Anterior cingulate cortex (tissue), 58 donors: ENCODE results near the gene CLIC5.

Source experiments
- DNase-seq, 58 donors: peaks; one replicate each; lab custom pipeline; 2025; lab: John Stamatoyannopoulos, UW

The CLIC5 gene

GRCh38 chr6:45855642-45856394, 159.8 kb downstream of the CLIC5 start:
- DNase-seq: no peak

DNA sequence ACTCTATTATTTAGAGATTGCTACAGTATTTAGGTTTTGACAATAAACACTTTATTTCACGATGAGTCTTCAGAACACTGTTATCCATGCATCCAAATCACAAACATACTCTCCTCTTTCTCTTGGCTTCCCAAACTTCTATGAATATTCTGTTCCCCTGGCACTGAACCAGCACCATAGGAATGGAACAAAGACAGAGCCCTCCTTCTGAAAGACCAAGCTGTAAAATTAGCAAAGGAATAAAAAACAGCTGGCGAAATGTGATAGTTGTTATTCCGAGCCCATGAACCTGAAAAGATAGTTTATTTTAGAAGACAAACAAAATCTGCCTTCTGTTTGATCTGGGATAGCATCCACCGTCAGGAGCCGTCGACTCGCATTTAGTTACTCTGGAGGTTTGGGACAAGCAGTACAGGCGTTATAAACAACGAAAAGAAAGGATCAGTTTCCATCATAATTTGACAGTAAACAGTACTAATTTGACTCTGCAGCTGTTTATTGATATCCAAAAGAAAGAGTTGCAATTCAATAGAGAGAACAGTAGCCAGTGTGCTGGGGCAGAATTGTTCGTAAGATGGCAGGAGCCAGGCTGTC, 161.4 kb downstream of the CLIC5 start:
- DNase-seq: no peak

DNA sequence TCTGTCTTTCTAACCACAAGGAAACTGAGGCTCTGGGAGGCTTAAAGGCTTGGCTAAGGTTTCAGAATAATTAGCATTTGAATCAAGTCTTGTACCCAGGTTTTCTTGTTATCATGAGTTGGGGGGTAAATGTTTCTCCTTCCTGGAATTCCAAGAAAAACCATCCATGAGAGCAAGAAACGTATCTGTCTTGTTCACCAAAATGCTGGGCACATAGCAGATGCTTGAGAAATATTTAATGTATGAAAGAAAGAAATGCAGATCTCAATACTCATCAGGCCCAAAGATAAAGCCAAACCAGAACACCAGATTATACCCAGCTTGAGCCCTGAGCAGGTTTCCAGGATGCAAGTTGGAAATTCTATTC, 164.6 kb downstream of the CLIC5 start:
- no peak for DNase-seq

DNA sequence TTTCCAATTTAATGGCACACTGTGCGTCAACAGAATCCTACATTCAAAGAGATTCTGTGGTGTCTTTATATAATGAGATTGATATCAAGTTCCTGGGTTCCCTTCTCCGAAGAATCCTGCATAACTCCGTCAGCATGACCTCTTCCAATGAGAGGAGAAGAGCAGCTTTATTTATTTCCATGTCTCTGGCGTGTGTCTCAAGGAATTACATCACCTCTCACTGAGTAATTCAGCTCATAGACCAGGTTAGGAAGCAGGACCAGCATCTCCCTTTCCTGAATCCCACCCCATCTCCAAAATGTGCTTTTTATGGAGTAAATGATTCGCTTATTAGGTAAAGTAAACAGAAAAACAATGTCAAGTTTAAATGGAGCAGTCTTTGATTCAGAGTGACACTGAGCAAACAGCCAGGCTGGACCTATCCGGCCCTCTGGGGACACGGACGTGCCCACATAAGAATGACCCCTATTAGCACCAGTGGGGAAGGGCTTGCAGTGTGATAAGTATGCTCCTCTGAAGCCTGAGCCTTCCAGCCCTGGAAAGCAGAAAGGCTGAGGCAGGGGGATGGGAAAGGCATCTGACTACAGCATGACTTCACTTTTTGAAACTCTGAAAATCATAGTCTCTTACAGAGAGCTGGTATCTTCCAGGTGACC, 165.2 kb downstream of the CLIC5 start:
- DNase-seq: no peak

DNA sequence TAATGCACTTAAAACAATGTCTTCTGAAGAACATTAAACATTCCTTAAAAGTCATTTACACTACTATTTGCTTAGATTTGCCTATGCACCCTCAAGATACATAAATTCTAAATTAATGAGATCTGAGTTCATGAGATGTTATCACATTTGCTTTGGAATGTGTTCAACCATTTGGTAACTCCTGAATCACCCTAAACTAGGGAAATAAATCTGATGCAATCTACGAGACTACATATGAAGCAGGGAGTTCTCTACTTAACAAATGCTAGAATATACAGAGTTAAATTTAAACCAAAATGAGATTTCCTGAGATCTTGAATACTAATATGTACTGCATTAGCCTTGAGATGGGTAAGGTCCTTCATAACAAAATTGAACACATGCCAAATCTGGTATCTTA, 170.1 kb downstream of the CLIC5 start:
- DNase-seq: no peak

DNA sequence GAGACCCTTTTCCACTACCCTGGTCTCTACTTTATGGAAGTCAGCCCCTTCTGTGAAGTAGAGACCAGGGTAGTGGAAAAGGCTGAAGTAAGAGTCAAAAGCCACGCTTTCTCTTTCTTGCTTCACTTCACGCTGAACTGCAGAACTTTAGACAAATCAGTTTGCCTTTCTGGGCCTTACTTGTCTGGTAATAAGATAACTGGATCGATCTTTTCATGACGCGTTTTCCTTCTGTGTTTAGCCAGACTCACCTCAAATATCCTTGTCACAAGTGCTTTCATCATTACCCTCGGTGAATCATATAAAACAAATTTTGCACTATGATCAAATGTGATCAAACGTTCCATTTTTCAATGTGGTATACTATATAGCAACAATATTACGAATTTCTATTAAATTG, 170.7 kb downstream of the CLIC5 start:
- no peak for DNase-seq

GRCh38 chr6:45843848-45844521, 171.7 kb downstream of the CLIC5 start:
- DNase-seq: no peak

- DNase-seq: no peak
Measured at GRCh38 chr6:45841062-45841461, 174.6 kb downstream of the CLIC5 start.

GRCh38 chr6:45838996-45839395, 176.7 kb downstream of the CLIC5 start:
- DNase-seq: no peak

- DNase-seq: no peak
Measured at GRCh38 chr6:45838451-45838850, 177.2 kb downstream of the CLIC5 start.

DNA sequence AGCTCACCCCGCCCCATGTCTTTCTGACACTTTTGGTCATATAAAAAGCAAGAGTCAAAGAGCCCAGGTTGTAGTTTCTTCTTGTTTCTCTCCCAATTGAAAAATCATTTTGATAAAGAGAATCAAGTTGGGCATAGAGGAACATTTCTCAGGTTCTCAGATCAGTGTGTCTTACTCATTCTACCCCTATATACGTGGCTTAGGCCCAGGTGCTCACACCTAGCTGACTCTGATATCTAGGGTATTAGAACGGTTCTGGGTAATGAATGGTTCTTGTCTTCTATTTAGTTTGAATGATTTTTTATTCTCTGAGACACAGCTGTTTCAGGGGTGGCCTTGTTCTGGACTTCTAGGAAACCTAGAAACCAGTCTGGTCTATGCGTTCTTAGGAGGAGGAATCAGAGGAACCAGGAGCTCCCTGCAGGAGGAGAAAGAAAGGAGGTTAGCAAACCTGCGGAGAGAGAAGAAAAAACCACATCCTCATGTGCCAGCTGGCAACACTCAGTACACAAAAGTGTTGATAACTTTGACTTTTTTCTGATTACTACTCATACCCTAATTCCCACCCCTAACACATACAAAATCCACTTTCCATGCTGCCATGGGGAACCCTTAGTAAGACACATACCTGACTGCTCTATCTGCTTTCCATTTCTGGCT, 178.0 kb downstream of the CLIC5 start:
- no peak for DNase-seq

GRCh38 chr6:45836984-45837383, 178.7 kb downstream of the CLIC5 start:
- DNase-seq: no peak

- no peak for DNase-seq
Measured at GRCh38 chr6:45836438-45836824, 179.2 kb downstream of the CLIC5 start.

DNA sequence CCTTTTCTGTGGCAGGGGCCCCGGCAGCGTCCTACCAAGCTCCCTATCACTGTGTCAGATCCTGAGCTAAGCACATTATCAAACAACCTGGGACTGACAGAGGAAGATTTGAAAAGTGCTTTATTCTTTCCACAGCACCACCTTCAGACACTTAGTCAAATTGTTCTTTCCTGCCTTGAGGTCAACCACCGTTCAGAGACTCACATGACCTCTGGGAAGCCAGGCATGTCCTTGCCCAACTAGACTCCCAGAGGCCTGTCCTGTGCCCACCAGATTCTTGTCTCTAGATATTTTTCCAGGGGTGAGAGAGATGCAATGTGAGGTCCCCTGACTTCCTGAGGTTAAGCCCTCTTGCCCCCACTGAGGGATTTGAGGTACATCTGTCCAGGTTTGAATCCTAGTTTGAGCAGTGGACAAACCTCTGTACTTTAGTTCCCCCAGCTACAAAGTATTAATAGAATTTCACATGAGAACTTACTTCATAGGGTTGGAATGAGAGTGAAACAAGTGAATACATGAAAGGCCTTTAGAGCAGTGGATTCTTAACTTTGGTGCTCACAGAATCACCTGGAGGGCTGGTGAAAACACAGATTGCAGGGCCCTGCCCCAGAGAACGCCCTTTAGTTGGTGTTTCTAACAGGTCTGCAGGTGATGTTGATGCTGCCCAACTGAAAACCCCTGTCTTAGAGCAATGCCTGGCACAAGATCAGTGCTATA, 179.8 kb downstream of the CLIC5 start:
- DNase-seq: no peak

DNA sequence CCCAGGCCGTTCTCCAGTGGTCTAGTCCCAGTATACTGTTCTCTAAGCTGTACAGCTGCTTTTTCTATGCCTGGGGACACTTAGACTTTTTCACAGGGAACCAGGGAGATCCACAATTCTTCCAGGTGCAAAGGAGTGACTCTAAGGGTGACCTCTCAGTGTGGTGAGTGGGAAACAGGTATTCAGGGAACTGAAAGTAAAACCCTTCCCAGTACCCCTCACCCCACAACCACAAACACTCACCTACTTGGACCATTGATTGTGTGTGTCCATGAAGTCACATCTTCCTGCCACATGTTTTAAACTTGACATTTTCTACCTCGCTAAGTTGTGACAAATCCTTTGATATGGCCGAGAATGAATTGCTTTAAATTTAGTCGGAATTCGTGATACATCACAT, 183.6 kb downstream of the CLIC5 start:
- no peak for DNase-seq
